HEK293 (cell line): ENCODE results near the gene IL11.
A peak's percentile ranks its signal among the peaks of the same experiment; 100 is the strongest.

Source experiments
- GLI2 ChIP-seq: fragments of 450-650 bp; formaldehyde crosslinking; IDR thresholded peaks from 2 replicates; pipeline ENCODE4; 2017; ENCODE audit warnings: missing biosample characterization, missing genetic modification characterization, low read depth, borderline replicate concordance
- KLF9 ChIP-seq: fragments of 450-650 bp; formaldehyde crosslinking; IDR thresholded peaks from 2 replicates; pipeline ENCODE4 v1.5.1; 2016; ENCODE audit warnings: missing biosample characterization, missing genetic modification characterization, low read depth
- REST ChIP-seq: fragments of 450-650 bp; formaldehyde crosslinking; IDR thresholded peaks from 2 replicates; pipeline ENCODE4 v1.5.1; 2016; ENCODE audit warnings: missing biosample characterization, missing genetic modification characterization
- SP2 ChIP-seq: fragments of 450-650 bp; formaldehyde crosslinking; IDR thresholded peaks from 2 replicates; pipeline ENCODE4 v1.5.1; 2016; ENCODE audit warnings: missing biosample characterization, missing genetic modification characterization
- ZFP37 ChIP-seq: fragments of 450-650 bp; formaldehyde crosslinking; IDR thresholded peaks from 2 replicates; pipeline ENCODE4 v1.5.1; 2016; ENCODE audit warnings: missing biosample characterization, missing genetic modification characterization
- ZFP41 ChIP-seq: fragments of 450-650 bp; formaldehyde crosslinking; IDR thresholded peaks from 2 replicates; pipeline ENCODE4 v1.5.1; 2016; ENCODE audit warnings: missing biosample characterization, missing genetic modification characterization, borderline replicate concordance
- ZNF10 ChIP-seq: fragments of 450-650 bp; formaldehyde crosslinking; IDR thresholded peaks from 2 replicates; pipeline ENCODE4 v1.5.1; 2017; ENCODE audit warnings: missing biosample characterization, missing genetic modification characterization
- ZNF146 ChIP-seq: fragments of 450-650 bp; formaldehyde crosslinking; IDR thresholded peaks from 2 replicates; pipeline ENCODE4 v1.5.1; 2016; ENCODE audit warnings: missing biosample characterization, missing genetic modification characterization
- ZNF24 ChIP-seq: fragments of 450-650 bp; formaldehyde crosslinking; IDR thresholded peaks from 2 replicates; pipeline ENCODE4 v1.5.1; 2016; ENCODE audit warnings: missing biosample characterization, missing genetic modification characterization
- ZNF48 ChIP-seq: fragments of 450-650 bp; formaldehyde crosslinking; IDR thresholded peaks from 2 replicates; pipeline ENCODE4 v1.5.1; 2016; ENCODE audit warnings: missing biosample characterization, missing genetic modification characterization
- ZNF670 ChIP-seq: fragments of 450-650 bp; formaldehyde crosslinking; IDR thresholded peaks from 2 replicates; pipeline ENCODE4 v1.5.1; 2016; ENCODE audit warnings: missing biosample characterization, missing genetic modification characterization, low read depth
- TF ChIP-seq, protein P1 (sequence below): fragments of 450-650 bp; formaldehyde crosslinking; IDR thresholded peaks from 2 replicates; pipeline ENCODE4 v1.5.1; 2016; ENCODE audit warnings: missing biosample characterization, missing genetic modification characterization
- TF ChIP-seq, protein P2 (sequence below): fragments of 450-650 bp; formaldehyde crosslinking; IDR thresholded peaks from 2 replicates; pipeline ENCODE4 v1.5.1; 2016; ENCODE audit warnings: missing biosample characterization, missing genetic modification characterization

- TF ChIP-seq ZNF10 (tag by site-specific recombination), result peak; percentile 5; the same call in 1 of the 2 replicates
- no peak for TF ChIP-seq ZNF48 (tag by site-specific recombination)
- no peak for TF ChIP-seq SP2 (tag by site-specific recombination)
- TF ChIP-seq ZNF24 (tag by site-specific recombination), result no peak
- TF ChIP-seq, protein P1, sequence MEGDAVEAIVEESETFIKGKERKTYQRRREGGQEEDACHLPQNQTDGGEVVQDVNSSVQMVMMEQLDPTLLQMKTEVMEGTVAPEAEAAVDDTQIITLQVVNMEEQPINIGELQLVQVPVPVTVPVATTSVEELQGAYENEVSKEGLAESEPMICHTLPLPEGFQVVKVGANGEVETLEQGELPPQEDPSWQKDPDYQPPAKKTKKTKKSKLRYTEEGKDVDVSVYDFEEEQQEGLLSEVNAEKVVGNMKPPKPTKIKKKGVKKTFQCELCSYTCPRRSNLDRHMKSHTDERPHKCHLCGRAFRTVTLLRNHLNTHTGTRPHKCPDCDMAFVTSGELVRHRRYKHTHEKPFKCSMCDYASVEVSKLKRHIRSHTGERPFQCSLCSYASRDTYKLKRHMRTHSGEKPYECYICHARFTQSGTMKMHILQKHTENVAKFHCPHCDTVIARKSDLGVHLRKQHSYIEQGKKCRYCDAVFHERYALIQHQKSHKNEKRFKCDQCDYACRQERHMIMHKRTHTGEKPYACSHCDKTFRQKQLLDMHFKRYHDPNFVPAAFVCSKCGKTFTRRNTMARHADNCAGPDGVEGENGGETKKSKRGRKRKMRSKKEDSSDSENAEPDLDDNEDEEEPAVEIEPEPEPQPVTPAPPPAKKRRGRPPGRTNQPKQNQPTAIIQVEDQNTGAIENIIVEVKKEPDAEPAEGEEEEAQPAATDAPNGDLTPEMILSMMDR (tag by site-specific recombination), result no peak
- TF ChIP-seq ZNF146 (tag by site-specific recombination), result no peak
- TF ChIP-seq ZNF670 (tag by site-specific recombination), result no peak
- no peak for TF ChIP-seq ZFP37 (tag by site-specific recombination)
- TF ChIP-seq REST (tag by site-specific recombination), result no peak
- TF ChIP-seq, protein P2, sequence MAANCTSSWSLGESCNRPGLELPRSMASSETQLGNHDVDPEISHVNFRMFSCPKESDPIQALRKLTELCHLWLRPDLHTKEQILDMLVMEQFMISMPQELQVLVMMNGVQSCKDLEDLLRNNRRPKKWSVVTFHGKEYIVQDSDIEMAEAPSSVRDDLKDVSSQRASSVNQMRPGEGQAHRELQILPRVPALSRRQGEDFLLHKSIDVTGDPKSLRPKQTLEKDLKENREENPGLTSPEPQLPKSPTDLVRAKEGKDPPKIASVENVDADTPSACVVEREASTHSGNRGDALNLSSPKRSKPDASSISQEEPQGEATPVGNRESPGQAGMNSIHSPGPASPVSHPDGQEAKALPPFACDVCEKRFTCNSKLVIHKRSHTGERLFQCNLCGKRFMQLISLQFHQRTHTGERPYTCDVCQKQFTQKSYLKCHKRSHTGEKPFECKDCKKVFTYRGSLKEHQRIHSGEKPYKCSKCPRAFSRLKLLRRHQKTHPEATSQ (tag by site-specific recombination), result no peak
- no peak for TF ChIP-seq ZFP41 (tag by site-specific recombination)
- no peak for TF ChIP-seq GLI2 (tag by site-specific recombination)
- TF ChIP-seq KLF9 (tag by site-specific recombination), result no peak
Observed at GRCh38 chr19:55398200-55398925, 28.1 kb upstream of the IL11 start.
